ENCODE data around the gene NINJ1.
A peak's percentile ranks its signal among the peaks of the same experiment; 100 is the strongest.
"Not testable (repeated sequence)": the region's sequence is repeated elsewhere in the genome, so short reads cannot be mapped to it uniquely, and the experiment has no call there.

The NINJ1 gene

GRCh38 chr9:93159601-93160471, 25.8 kb upstream of the NINJ1 start:
- FAIRE-seq = peak; percentile 46

- no peak for FAIRE-seq
Measured at GRCh38 chr9:93156475-93157008, 22.5 kb upstream of the NINJ1 start.

GRCh38 chr9:93155716-93156474, 21.8 kb upstream of the NINJ1 start:
- FAIRE-seq = no peak

- no peak for FAIRE-seq
Measured at GRCh38 chr9:93154293-93154903, 20.3 kb upstream of the NINJ1 start.

GRCh38 chr9:93151097-93151784, 17.2 kb upstream of the NINJ1 start:
- FAIRE-seq = no peak

GRCh38 chr9:93149361-93149760, 15.3 kb upstream of the NINJ1 start:
- FAIRE-seq = no peak

GRCh38 chr9:93148721-93149120, 14.7 kb upstream of the NINJ1 start:
- FAIRE-seq = no peak

GRCh38 chr9:93147632-93148031, 13.6 kb upstream of the NINJ1 start:
- no peak for FAIRE-seq

- not testable (repeated sequence) for FAIRE-seq
Measured at GRCh38 chr9:93146696-93147095, 12.6 kb upstream of the NINJ1 start.

- FAIRE-seq = no peak
Measured at GRCh38 chr9:93143830-93144530, 9.9 kb upstream of the NINJ1 start.

GRCh38 chr9:93141771-93142483, 7.9 kb upstream of the NINJ1 start:
- no peak for FAIRE-seq

GRCh38 chr9:93139365-93140182, 5.5 kb upstream of the NINJ1 start:
- no peak for FAIRE-seq

- FAIRE-seq = no peak
Measured at GRCh38 chr9:93138171-93138764, 4.2 kb upstream of the NINJ1 start.

GRCh38 chr9:93137362-93137761, 3.3 kb upstream of the NINJ1 start:
- FAIRE-seq = no peak

- no peak for FAIRE-seq
Measured at GRCh38 chr9:93136011-93136440, 2.0 kb upstream of the NINJ1 start.

GRCh38 chr9:93134740-93135444, 841 bp upstream of the NINJ1 start:
- FAIRE-seq = no peak

GRCh38 chr9:93133681-93134014, 403 bp downstream of the NINJ1 start:
- no peak for FAIRE-seq

GRCh38 chr9:93132946-93133680, 938 bp downstream of the NINJ1 start:
- no peak for FAIRE-seq
